Brain microvascular endothelial cell (primary cell): ENCODE data around the gene GNAS-AS1.

ENCODE experiments used
- DNase-seq: peaks from one replicate; pipeline ENCODE4 v3.0.0-alpha.2; 2020
- H3K27ac ChIP-seq: fragments of 250-450 bp; sonication (Bioruptor Pico); 2 replicates; pipeline ENCODE4 v1.5.1; 2020; ENCODE audit warnings: mild to moderate bottlenecking, moderate library complexity
- H3K27me3 ChIP-seq: fragments of 250-450 bp; sonication (Bioruptor Pico); replicated peaks from 2 replicates; pipeline ENCODE4 v1.5.1; 2020; ENCODE audit warnings: mild to moderate bottlenecking
- H3K36me3 ChIP-seq: fragments of 250-450 bp; sonication (Bioruptor Pico); replicated peaks from 2 replicates; pipeline ENCODE4 v1.5.1; 2020; ENCODE audit warnings: mild to moderate bottlenecking
- H3K4me3 ChIP-seq: 2 replicates; pipeline ENCODE4 v1.5.1; 2011; ENCODE audit warnings: low read depth, mild to moderate bottlenecking, control low read depth, low read length, moderate library complexity
- in situ Hi-C: cut with HindIII; loops from 2 replicates; pipeline ENCODE4 v1.10.0; 2017; ENCODE audit warnings: low sequenced_read_pairs, low pct_ligation_motif_present
- TF ChIP-seq, protein P1 (sequence below): IDR thresholded peaks from 2 replicates; pipeline ENCODE4 v1.5.1; 2011; ENCODE audit warnings: low read depth, mild to moderate bottlenecking, moderate library complexity, low read length, control low read depth, inconsistent platforms; ENCODE audit errors: missing control alignments

GNAS-AS1 gene

DNA sequence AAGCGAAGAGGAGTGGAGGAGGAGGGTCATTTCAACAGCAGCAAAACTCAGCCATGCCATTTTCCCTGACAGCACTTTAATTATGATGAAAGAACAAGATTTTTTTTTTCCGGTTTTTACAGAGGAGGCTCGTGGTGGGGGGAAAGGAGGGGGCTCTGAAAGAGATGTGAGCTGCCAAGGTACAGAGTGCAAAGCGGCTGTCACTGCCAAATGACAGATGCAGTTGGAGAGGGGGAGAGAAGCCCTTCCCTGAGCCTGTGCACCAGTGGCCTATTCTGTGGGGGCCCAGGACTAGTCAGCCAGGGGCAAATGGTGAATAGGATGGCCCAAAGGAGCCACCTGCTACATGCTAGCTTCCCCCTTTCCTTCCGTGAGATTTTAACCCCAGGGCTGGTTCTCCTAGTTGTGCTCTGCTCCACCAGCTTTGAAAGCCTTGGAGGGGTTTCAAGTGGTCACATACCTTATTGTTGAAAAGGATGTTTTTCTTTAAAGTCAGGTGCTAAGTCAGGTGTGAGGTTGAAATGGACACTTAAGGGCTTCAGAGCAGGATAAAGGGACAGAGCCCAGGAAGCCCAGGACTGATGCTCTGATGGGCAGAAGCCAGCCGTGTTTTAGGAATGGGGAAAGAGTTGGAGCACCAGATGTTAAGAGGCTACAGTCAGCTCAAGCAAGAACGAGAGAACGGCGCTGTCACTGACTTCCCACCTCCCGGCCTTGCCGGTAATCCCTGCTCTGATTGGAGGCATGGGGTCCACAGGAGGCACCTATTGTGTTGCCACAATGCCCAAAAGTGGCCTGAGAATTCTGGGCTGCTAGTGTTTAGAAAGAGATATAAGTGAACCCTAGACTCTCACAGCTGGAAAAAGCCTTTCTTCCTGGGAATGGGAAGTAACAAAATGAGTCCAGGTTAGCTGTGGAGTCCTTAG, 26.6 kb upstream of the GNAS-AS1 start:
- no peaks in the 10 kb centered on the region for H3K27me3 ChIP-seq
- in situ Hi-C loops: no loop called here
- no peak overlapping the region for H3K27ac ChIP-seq
- no peaks in the 10 kb centered on the region for H3K36me3 ChIP-seq
- DNase-seq: no peak
- H3K4me3 ChIP-seq: no peak overlapping the region
- TF ChIP-seq, protein P1, sequence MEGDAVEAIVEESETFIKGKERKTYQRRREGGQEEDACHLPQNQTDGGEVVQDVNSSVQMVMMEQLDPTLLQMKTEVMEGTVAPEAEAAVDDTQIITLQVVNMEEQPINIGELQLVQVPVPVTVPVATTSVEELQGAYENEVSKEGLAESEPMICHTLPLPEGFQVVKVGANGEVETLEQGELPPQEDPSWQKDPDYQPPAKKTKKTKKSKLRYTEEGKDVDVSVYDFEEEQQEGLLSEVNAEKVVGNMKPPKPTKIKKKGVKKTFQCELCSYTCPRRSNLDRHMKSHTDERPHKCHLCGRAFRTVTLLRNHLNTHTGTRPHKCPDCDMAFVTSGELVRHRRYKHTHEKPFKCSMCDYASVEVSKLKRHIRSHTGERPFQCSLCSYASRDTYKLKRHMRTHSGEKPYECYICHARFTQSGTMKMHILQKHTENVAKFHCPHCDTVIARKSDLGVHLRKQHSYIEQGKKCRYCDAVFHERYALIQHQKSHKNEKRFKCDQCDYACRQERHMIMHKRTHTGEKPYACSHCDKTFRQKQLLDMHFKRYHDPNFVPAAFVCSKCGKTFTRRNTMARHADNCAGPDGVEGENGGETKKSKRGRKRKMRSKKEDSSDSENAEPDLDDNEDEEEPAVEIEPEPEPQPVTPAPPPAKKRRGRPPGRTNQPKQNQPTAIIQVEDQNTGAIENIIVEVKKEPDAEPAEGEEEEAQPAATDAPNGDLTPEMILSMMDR: no peak

DNA sequence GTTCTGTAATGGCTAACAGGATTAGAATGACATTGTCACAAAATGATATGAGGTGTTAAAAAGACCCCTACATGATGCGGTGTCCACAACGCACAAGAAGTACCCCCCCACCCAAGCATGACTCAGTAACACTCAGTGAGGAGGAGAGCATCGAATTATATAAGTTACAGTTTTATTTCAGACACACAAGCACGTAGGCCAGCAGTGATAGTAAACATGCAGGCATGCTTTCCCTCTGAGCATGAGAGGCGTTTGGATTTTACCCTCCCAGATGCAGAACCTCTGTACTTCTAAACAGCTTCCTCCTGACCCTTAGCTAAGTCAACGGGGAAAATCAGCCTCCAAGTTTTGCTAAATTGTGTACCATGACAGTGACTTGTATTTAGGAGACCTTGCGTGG, 25.7 kb upstream of the GNAS-AS1 start:
- in situ Hi-C loops: no loop called here
- TF ChIP-seq, protein P1: no peak
- H3K27ac ChIP-seq: no peak overlapping the region
- H3K27me3 ChIP-seq: no peaks in the 10 kb centered on the region
- no peaks in the 10 kb centered on the region for H3K36me3 ChIP-seq
- H3K4me3 ChIP-seq: no peak overlapping the region
- no peak for DNase-seq

DNA sequence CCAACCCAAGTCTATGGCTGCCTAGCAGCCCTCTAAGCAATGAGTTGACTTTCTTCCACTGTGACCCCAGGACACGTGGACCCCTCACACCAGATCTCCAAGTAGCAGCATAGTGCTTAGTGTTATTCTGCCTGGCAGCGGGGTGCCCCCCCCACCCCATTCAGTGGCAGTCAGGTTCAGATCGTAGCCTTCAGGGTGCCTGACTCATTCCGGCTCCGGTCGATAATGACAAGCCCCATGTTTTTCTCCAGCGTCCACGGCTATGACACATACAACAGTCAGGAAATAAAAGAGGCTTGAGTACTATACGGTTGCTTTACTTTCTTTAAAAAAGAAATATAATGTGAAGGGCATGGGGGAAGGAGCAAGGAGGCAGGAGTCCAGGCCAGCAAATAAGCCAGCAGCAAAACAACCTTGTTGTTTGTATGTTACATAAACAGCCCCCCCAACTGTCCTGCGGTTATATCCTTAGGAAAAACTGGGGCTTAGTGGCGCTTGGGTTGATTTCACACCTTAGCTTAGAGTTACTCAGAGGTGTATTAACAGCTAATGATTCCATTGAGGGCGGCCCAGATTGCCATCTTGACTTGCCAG, 24.9 kb upstream of the GNAS-AS1 start:
- peak; percentile 78 for DNase-seq
- TF ChIP-seq, protein P1: no peak
- H3K36me3 ChIP-seq: no peaks in the 10 kb centered on the region
- no peak overlapping the region for H3K27ac ChIP-seq
- in situ Hi-C loops: no loop called here
- H3K4me3 ChIP-seq: no peak overlapping the region
- no peaks in the 10 kb centered on the region for H3K27me3 ChIP-seq

DNA sequence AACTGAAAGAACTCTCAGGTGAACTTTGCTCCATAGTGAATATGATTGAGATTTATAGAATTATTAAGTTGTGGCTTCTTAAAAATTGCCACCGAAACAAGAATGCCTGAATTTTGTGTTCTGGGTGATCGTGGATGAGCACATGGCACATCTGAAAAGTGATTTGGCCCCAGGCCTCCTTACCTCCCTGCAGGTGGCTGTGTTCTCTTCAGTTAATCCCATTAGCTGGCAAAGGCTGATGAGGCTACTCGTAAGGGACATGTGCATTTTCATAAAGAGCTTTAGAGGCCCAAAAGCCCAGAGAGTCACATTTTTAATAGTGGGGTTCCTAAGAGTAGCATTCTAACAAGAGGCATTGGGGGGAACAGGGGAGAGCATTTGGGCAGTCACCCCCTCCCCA, 24.4 kb upstream of the GNAS-AS1 start:
- Histone ChIP-seq H3K36me3 (no peaks in the 10 kb centered on the region), H3K4me3 (no peak overlapping the region), H3K27ac (no peak overlapping the region), H3K27me3 (no peaks in the 10 kb centered on the region)
- in situ Hi-C loops: no loop called here
- DNase-seq: no peak
- TF ChIP-seq, protein P1: no peak

DNA sequence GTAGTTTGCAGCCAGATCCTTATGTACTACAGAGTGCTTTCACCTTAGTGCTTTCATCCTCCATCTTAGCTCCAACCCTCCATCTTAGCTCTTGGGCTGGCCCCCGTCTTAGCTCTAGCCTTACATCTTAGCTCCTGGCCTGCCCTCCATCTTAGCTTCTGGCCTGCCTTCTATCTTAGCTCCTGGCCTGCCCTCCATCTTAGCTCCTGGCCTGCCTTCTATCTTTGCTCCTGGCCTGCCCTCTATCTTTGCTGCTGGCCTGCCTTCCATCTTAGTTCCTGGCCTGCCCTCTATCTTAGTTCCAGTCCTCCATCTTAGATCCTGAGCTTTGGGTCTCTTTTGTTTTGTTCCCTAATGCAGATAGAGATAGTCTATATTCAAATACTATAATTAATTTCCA, 23.8 kb upstream of the GNAS-AS1 start:
- no peak for DNase-seq
- H3K36me3 ChIP-seq: no peaks in the 10 kb centered on the region
- H3K4me3 ChIP-seq: no peak overlapping the region
- H3K27ac ChIP-seq: no peak overlapping the region
- H3K27me3 ChIP-seq: no peaks in the 10 kb centered on the region
- TF ChIP-seq, protein P1: no peak
- in situ Hi-C loops: loop anchor here (25.0 kb wide), 1 partner anchor 338 kb away; no protein-coding TSS in a partner anchor
